GM12878 (cell line): ENCODE measurements around the gene AGAP3.

Experiments
- PKNOX1 ChIP-seq: fragments of 450-650 bp; IDR thresholded peaks from 2 replicates; pipeline ENCODE4 v1.6.1; 2016; ENCODE audit warnings: mild to moderate bottlenecking
- POLR2AphosphoS5 ChIP-seq: IDR thresholded peaks from 2 replicates; pipeline ENCODE4 v1.6.1; 2011; ENCODE audit warnings: mild to moderate bottlenecking, low read length, inconsistent platforms
- TAF1 ChIP-seq: IDR thresholded peaks from 2 replicates; pipeline ENCODE4 v1.6.1; 2011; ENCODE audit warnings: mild to moderate bottlenecking, low read depth, low read length, borderline replicate concordance

DNA sequence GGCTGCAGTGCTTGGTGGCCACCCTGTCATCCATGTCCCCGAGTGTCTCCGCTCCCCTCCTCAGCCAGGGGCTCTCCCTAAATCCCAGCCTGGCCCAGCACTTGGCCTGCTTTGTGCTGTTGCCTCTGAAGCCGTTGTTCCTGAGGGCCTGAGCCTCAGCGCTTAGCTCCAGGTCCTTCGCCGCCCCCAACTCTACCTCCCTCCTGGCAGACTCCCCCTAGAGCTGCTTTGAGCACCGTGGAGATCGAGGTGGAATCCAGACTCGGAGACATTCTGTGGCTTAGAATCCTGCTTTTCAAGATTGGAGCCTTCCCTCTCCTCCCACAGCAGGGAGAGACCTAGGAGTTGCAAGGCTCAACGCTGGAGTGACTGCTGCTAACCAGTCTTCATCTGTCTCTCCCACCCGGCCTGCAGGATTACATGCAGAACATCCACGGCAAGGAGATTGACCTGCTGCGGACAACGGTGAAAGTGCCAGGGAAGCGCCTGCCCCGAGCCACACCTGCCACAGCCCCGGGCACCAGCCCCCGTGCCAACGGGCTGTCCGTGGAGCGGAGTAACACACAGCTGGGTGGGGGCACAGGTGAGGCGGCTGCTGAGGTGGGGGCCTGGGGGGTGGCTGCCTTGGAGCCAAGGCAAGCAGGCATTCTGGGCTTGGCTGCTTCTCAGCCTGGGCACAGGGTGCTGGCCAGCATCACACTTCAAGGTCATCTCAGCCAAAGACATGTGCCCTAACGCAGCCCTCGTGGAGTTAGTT lies 47.9 kb downstream of the AGAP3 start:
- TF ChIP-seq POLR2AphosphoS5 (no peak), TAF1 (no peak), PKNOX1 (no peak)
